Liver (tissue), 9 donors: Measurements from ENCODE around the gene UNG. TPM values are rescaled to one million over a fixed set of nuclear protein-coding genes. Genes with fewer than 3 reads are reported as not detected.

Experiments used
- DNase-seq: peaks from one replicate; pipeline ENCODE4 v3.0.0-alpha.2; 2017; ENCODE audit warnings: low spot score
- H3K27ac ChIP-seq, 2 donors: one replicate each; pipeline ENCODE4 v1.7.0; 2013; ENCODE audit warnings: inconsistent platforms in 2 of 2, low read length in 2 of 2, control low read depth in 1 of 2, low read depth in 1 of 2, mild to moderate bottlenecking in 1 of 2
- H3K27me3 ChIP-seq, 4 donors: one replicate each; pipeline versions ENCODE4 v1.6.1 to v1.7.0; 2013; ENCODE audit warnings: low read length in 3 of 4, inconsistent platforms in 1 of 4, mild to moderate bottlenecking in 1 of 4, moderate library complexity in 1 of 4; ENCODE audit not compliant: control insufficient read depth in 4 of 4, insufficient read depth in 4 of 4
- H3K36me3 ChIP-seq, 4 donors: one replicate each; pipeline versions ENCODE4 v1.6.1 to v1.7.0; 2013; ENCODE audit warnings: low read length in 3 of 4, mild to moderate bottlenecking in 3 of 4, low read depth in 1 of 4, moderate library complexity in 1 of 4; ENCODE audit not compliant: control insufficient read depth in 4 of 4, insufficient read depth in 3 of 4
- H3K4me1 ChIP-seq, 4 donors: one replicate each; pipeline versions ENCODE4 v1.6.1 to v1.7.0; 2013; ENCODE audit warnings: low read length in 3 of 4, mild to moderate bottlenecking in 3 of 4, moderate library complexity in 1 of 4; ENCODE audit not compliant: control insufficient read depth in 4 of 4, insufficient read depth in 4 of 4
- H3K4me3 ChIP-seq, 3 donors: one replicate each; pipeline versions ENCODE4 v1.6.1 to v1.7.0; 2013; ENCODE audit warnings: low read length in 3 of 3, control low read depth in 1 of 3, low read depth in 1 of 3, mild to moderate bottlenecking in 1 of 3
- H3K9ac ChIP-seq, 2 donors: one replicate each; pipeline ENCODE4 v1.7.0; 2013; ENCODE audit warnings: low read length in 2 of 2, mild to moderate bottlenecking in 2 of 2, moderate library complexity in 2 of 2, control low read depth in 1 of 2, low read depth in 1 of 2
- H3K9me3 ChIP-seq, 4 donors: one replicate each; pipeline versions ENCODE4 v1.6.1 to v1.7.0; 2013; ENCODE audit warnings: low read length in 3 of 4; ENCODE audit not compliant: control insufficient read depth in 4 of 4
- CTCF ChIP-seq: fragments of 150-350 bp; IDR thresholded peaks from 2 replicates; pipeline ENCODE4 v1.5.1; 2017; ENCODE audit warnings: improper control_type of control experiment, low read depth, low read length; ENCODE audit not compliant: missing input control
- EGR1 ChIP-seq, 2 donors: IDR thresholded peaks; 2 replicates each; pipeline ENCODE4 v1.6.1; 2016 to 2018; ENCODE audit warnings: antibody characterized with exemption in 2 of 2, low read depth in 2 of 2
- FOXA1 ChIP-seq: IDR thresholded peaks from 2 replicates; pipeline ENCODE4 v1.6.1; 2016; ENCODE audit warnings: antibody characterized with exemption
- FOXA2 ChIP-seq: IDR thresholded peaks from 2 replicates; pipeline ENCODE4 v1.6.1; 2016; ENCODE audit warnings: antibody characterized with exemption
- GABPA ChIP-seq, 2 donors: IDR thresholded peaks in 1 of 2; conservative IDR thresholded peaks in 1 of 2; 2 replicates each; pipeline ENCODE4 v1.6.1; 2016; ENCODE audit warnings: antibody characterized with exemption in 2 of 2, mild to moderate bottlenecking in 1 of 2, moderate library complexity in 1 of 2
- HNF4A ChIP-seq, 2 donors: conservative IDR thresholded peaks; 2 replicates each; pipeline ENCODE4 v1.6.1; 2016; ENCODE audit warnings: antibody characterized with exemption in 2 of 2, mild to moderate bottlenecking in 2 of 2
- HNF4G ChIP-seq: IDR thresholded peaks from 2 replicates; pipeline ENCODE4 v1.6.1; 2016; ENCODE audit warnings: antibody characterized with exemption
- JUND ChIP-seq, 2 donors: IDR thresholded peaks; 2 replicates each; pipeline ENCODE4 v1.6.1; 2016; ENCODE audit warnings: antibody characterized with exemption in 2 of 2
- MAX ChIP-seq: IDR thresholded peaks from 2 replicates; pipeline ENCODE4 v1.6.1; 2016; ENCODE audit warnings: antibody characterized with exemption
- NR2F2 ChIP-seq: IDR thresholded peaks from 2 replicates; pipeline ENCODE4 v1.6.1; 2016; ENCODE audit warnings: antibody characterized with exemption
- RAD21 ChIP-seq, 2 donors: IDR thresholded peaks; 2 replicates each; pipeline ENCODE4 v1.6.1; 2016; ENCODE audit warnings: antibody characterized with exemption in 2 of 2, mild to moderate bottlenecking in 2 of 2
- RXRA ChIP-seq, 2 donors: IDR thresholded peaks; 2 replicates each; pipeline ENCODE4 v1.6.1; 2017 to 2018; ENCODE audit warnings: antibody characterized with exemption in 2 of 2, mild to moderate bottlenecking in 1 of 2
- SP1 ChIP-seq: IDR thresholded peaks from 2 replicates; pipeline ENCODE4 v1.6.1; 2018; ENCODE audit warnings: antibody characterized with exemption, mild to moderate bottlenecking
- TAF1 ChIP-seq: conservative IDR thresholded peaks from 2 replicates; pipeline ENCODE4 v1.6.1; 2016; ENCODE audit warnings: antibody characterized with exemption, mild to moderate bottlenecking
- YY1 ChIP-seq: IDR thresholded peaks from 2 replicates; pipeline ENCODE4 v1.6.1; 2016; ENCODE audit warnings: antibody characterized with exemption, mild to moderate bottlenecking
- ZBTB33 ChIP-seq: IDR thresholded peaks from 2 replicates; pipeline ENCODE4 v1.6.1; 2016; ENCODE audit warnings: antibody characterized with exemption
- WGBS: extraction: QIAGEN DNeasy Blood & Tissue Kit; methylation state at CpG from one replicate; pipeline ENCODE4 v1.1.7; 2013; 5-methylcytosine and 5-hydroxymethylcytosine counted together
- polyA plus RNA-seq, 2 donors: library from polyadenylated mRNA; stranded (reverse) in 1 of 2; unstranded in 1 of 2; fragments of 200-250 nt in 1 of 2; fragments of >200 nt in 1 of 2; fragmentation: Nextera tagmentation in 1 of 2; extraction: Ambion mirVana in 1 of 2; gene quantifications; one replicate each; pipeline versions ENCODE4 v1.2.1 to v1.2.3, GENCODE V29; 2013 to 2015
- total RNA-seq, 2 donors: library from RNA; depleted of rRNA; stranded (reverse); fragments of >200 nt; gene quantifications; one replicate each; pipeline ENCODE4 v1.2.3, GENCODE V29; 2014
- TF ChIP-seq, protein P1 (sequence below): IDR thresholded peaks from 2 replicates; pipeline ENCODE4 v1.6.1; 2016; ENCODE audit warnings: antibody characterized with exemption
- TF ChIP-seq, protein P2 (sequence below): IDR thresholded peaks from 2 replicates; pipeline ENCODE4 v1.6.1; 2016; ENCODE audit warnings: antibody characterized with exemption, mild to moderate bottlenecking
- donor health status: healthy.
- donor health status: healthy.
- donor health status: healthy.
- donor health status: healthy.
- donor health status: healthy.

The UNG gene
- total and polyA plus RNA-seq, 4 donors = 9.4 to 22.1 (median 14.9) TPM

DNA sequence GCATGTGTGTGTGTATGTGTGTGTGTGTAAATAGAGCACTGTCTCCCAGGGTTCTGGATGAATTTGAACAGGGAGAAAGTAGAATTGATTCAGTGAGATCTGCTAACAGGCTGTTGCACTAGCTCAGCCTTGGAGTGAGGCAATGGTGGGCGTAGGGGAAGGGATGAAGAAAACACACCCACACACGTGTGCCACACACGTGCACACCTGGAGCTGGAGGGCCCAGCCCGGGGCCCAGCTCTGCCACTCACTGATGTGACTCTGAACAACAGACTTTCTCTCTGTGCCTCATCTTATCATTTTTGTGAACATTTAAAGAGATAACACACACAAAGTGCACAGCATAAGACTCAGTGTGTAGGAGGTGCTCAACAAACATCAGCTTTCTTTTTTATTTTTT, 23.2 kb downstream of the UNG start:
- no peak for DNase-seq

More for the DNA sequence above, 23.2 kb downstream of the UNG start:
- Histone ChIP-seq H3K9ac (no peak overlapping the region), H3K27me3 (no peaks in the 10 kb centered on the region), H3K4me1 (peaks cover 14 to 55% (median 46%) of the 10 kb centered on the region in 4 donors), H3K9me3 (no peaks in the 10 kb centered on the region), H3K4me3 (no peak overlapping the region), H3K36me3 (peaks cover 0 to under 1% (median 0%) of the 10 kb centered on the region in 4 donors), H3K27ac (no peak overlapping the region)
- 69% methylated on average over 4 of the region's 4 CpGs for WGBS
- TF ChIP-seq RAD21 (IDR thresholded peaks at IDR 0.05) (no peak), MAX (no peak), EGR1 (IDR thresholded peaks at IDR 0.05; ENCODE audit: low read depth in 2 of 2) (no peak), CTCF (no peak), HNF4A (conservative IDR thresholded peaks at IDR 0.05) (no peak), SP1 (no peak), HNF4G (no peak), YY1 (no peak), FOXA2 (no peak), ZBTB33 (no peak), GABPA (IDR thresholded peaks at IDR 0.05 in 1 of 2, conservative IDR thresholded peaks at IDR 0.05 in 1 of 2) (no peak), TAF1 (no peak), FOXA1 (no peak), RXRA (IDR thresholded peaks at IDR 0.05) (no peak), JUND (IDR thresholded peaks at IDR 0.05) (no peak), NR2F2 (no peak)
- TF ChIP-seq, protein P1, sequence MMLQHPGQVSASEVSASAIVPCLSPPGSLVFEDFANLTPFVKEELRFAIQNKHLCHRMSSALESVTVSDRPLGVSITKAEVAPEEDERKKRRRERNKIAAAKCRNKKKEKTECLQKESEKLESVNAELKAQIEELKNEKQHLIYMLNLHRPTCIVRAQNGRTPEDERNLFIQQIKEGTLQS = no peak
- TF ChIP-seq, protein P2, sequence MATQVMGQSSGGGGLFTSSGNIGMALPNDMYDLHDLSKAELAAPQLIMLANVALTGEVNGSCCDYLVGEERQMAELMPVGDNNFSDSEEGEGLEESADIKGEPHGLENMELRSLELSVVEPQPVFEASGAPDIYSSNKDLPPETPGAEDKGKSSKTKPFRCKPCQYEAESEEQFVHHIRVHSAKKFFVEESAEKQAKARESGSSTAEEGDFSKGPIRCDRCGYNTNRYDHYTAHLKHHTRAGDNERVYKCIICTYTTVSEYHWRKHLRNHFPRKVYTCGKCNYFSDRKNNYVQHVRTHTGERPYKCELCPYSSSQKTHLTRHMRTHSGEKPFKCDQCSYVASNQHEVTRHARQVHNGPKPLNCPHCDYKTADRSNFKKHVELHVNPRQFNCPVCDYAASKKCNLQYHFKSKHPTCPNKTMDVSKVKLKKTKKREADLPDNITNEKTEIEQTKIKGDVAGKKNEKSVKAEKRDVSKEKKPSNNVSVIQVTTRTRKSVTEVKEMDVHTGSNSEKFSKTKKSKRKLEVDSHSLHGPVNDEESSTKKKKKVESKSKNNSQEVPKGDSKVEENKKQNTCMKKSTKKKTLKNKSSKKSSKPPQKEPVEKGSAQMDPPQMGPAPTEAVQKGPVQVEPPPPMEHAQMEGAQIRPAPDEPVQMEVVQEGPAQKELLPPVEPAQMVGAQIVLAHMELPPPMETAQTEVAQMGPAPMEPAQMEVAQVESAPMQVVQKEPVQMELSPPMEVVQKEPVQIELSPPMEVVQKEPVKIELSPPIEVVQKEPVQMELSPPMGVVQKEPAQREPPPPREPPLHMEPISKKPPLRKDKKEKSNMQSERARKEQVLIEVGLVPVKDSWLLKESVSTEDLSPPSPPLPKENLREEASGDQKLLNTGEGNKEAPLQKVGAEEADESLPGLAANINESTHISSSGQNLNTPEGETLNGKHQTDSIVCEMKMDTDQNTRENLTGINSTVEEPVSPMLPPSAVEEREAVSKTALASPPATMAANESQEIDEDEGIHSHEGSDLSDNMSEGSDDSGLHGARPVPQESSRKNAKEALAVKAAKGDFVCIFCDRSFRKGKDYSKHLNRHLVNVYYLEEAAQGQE = no peak
